Uterus (tissue), 2 donors: ENCODE data around the gene SPATA46.

ENCODE experiments used
- POLR2A ChIP-seq, 2 donors: fragments of 450-650 bp; IDR thresholded peaks; one replicate each; pipeline ENCODE4 v1.6.1; 2016; ENCODE audit warnings: antibody characterized with exemption in 2 of 2, mild to moderate bottlenecking in 1 of 2, moderate library complexity in 1 of 2
- TF ChIP-seq, protein P1 (sequence below), 4 experiments: fragments of 200-600 bp in 2 of 4; fragments of 450-650 bp in 2 of 4; sonication (generic) in 2 of 4; IDR thresholded peaks; one replicate each; pipeline ENCODE4 v1.5.1; 2016 to 2019; ENCODE audit warnings: antibody characterized with exemption in 4 of 4, mild to moderate bottlenecking in 2 of 4, moderate library complexity in 1 of 4

GRCh38 chr1:162389971-162390370 lies 13.3 kb upstream of the SPATA46 start:
- TF ChIP-seq POLR2A (IDR thresholded peaks at IDR 0.05) = no peak
- TF ChIP-seq, protein P1, sequence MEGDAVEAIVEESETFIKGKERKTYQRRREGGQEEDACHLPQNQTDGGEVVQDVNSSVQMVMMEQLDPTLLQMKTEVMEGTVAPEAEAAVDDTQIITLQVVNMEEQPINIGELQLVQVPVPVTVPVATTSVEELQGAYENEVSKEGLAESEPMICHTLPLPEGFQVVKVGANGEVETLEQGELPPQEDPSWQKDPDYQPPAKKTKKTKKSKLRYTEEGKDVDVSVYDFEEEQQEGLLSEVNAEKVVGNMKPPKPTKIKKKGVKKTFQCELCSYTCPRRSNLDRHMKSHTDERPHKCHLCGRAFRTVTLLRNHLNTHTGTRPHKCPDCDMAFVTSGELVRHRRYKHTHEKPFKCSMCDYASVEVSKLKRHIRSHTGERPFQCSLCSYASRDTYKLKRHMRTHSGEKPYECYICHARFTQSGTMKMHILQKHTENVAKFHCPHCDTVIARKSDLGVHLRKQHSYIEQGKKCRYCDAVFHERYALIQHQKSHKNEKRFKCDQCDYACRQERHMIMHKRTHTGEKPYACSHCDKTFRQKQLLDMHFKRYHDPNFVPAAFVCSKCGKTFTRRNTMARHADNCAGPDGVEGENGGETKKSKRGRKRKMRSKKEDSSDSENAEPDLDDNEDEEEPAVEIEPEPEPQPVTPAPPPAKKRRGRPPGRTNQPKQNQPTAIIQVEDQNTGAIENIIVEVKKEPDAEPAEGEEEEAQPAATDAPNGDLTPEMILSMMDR (IDR thresholded peaks at IDR 0.05) = no peak
